ENCODE results near the gene LRFN5.
"Not testable (repeated sequence)": the region's sequence is repeated elsewhere in the genome, so short reads cannot be mapped to it uniquely, and the experiment has no call there.

LRFN5 gene

DNA sequence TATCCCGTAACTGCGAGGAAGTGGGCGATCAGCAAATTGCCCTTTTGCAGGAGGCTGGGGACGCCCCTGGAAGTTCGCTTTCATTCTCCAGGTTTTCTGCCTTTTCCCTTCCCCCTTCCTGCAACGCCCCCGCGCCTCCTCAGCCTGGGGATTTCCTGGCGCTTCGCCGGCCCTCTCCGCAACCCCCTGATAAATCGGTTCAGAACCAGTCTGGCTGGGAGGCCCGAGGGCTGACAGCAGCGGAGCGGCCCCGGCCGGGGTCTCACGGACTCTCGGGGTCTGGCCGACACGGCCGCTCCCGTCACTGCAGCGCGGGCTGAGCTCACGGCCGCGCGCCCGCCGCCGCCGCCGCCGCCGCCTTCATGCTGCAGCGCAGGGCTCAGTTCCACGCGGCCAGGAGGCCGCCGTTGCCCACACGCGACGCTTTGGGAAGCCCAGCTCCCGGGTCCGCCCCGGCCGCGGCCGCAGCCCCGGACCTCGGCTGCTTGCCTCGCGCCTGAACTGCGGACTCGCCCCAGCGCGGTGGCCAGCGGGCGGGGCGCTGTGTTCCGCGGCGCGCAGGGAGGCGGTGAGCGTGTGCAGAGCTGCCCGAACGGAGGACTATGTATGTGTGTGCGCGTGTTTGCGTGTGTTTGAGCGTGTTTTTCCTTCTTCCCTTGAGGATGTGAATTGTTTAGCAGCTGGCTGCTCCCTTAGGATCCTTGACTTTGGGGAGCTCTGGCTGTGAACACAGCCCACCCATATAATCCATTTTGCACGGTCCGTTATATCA lies at the start of gene LRFN5:
Gene LRFN5 (plus strand): TSS at position 345 of the 772 bp plus-strand sequence.
- Mint-ChIP-seq H3K9me3 (no peaks in the 10 kb centered on the region), H3K4me3 (peak within 1 kb of the TSS; percentile 68), H3K4me1 (ENCODE audit: low read depth) (peaks cover 54% of the 10 kb centered on the region), H3K27me3 (peaks cover 88% of the 10 kb centered on the region), H3K36me3 (ENCODE audit: low read depth) (no peaks in the 10 kb centered on the region), H3K27ac (no peak within 1 kb of the TSS)

DNA sequence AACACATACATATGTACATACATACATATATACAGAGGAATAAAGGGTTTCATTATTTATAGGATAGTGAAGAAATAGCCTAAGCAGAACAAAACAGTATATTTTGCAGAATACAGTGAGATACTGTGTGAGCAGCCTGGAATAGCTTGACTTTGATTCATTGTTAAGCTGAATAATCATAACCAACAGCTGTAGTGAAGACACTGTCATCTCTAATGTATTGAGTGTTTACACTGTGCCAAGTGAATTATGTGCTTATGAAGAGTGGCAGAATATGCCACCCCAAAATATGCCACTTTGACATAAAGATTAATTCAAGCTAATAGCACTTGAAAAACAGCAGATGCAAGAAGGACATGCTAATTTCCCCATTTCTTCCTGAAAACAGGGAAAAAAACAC lies 48.2 kb upstream of the LRFN5 start:
- no peak overlapping the region for H3K4me3 Mint-ChIP-seq
- no peaks in the 10 kb centered on the region for H3K4me1 Mint-ChIP-seq (ENCODE audit: low read depth)
- H3K27me3 Mint-ChIP-seq, result peaks cover 3% of the 10 kb centered on the region
- no peaks in the 10 kb centered on the region for H3K36me3 Mint-ChIP-seq (ENCODE audit: low read depth)
- no peaks in the 10 kb centered on the region for H3K9me3 Mint-ChIP-seq
- H3K27ac Mint-ChIP-seq, result no peak overlapping the region

DNA sequence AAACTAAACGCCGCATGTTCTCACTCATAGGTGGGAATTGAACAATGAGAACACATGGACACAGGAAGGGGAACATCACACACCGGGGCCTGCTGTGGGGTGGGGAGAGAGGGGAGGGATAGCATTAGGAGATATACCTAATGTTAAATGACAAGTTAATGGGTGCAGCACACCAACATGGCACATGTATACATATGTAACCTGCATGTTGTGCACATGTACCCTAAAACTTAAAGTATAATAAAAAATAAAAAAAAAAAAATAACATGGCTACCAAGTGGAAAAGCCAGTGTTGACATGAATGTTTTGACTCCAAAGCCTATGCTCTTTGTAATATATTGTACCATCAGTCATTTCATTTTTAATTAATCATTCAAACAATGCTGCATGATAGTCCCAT lies 39.8 kb upstream of the LRFN5 start:
- not testable (repeated sequence) for H3K36me3 Mint-ChIP-seq (ENCODE audit: low read depth); H3K4me3 Mint-ChIP-seq; H3K27me3 Mint-ChIP-seq; H3K27ac Mint-ChIP-seq; H3K4me1 Mint-ChIP-seq (ENCODE audit: low read depth); H3K9me3 Mint-ChIP-seq

DNA sequence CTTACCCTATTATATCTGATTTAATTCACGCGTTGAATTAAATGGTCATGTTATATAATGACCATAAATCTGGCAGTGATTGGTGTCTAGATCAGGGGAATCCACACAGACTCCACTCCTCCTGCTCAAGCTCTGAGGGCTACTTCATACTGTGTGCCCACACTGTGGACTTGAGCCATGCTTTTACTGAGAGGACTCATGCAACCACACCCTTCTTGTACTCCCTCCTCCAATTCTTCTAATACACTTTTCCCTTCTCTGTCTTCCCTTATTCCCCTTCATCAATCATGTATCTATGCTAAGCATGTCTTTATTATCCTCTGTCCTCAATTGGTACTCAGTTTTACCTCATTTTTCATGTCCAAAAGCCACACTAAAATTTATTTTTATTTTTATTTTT lies 37.7 kb upstream of the LRFN5 start:
- Mint-ChIP-seq H3K4me3 (no peak overlapping the region), H3K27ac (no peak overlapping the region), H3K4me1 (ENCODE audit: low read depth) (no peaks in the 10 kb centered on the region)

DNA sequence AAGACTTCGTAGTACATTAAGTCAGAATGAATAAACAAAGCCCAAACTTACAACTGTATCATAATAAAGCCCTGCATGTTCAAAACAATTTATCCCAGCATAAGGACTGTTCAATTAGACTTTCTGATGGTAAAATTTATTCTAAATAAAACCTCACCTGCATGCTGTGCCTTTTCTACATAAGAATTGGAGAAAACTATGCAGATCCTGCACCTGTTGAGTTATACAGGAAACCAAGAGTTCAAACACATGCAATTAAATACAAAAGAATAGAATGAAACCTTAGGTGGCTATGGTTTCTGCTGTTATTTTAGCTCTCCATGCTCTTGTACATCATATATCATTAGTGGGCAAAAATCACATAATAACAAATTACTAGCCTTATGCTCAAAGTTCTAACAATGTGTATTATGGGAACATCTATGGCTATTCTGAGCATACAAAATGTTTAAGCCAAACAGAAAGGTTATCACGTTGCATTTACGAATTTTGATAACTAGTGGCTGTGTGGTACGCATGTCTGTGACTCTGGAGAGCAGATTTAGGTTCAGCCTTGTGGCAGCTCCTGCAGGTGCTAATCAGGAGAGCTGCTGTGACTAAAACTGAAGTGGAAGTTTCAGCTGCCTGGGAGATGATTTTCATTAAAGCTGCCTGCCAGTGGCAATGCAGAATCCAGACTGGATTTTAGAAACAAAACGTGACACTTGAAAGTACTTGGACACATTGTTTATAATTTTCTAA lies 36.1 kb upstream of the LRFN5 start:
- Mint-ChIP-seq H3K9me3 (peaks cover 6% of the 10 kb centered on the region), H3K27ac (no peak overlapping the region), H3K27me3 (no peaks in the 10 kb centered on the region), H3K4me3 (no peak overlapping the region), H3K4me1 (ENCODE audit: low read depth) (no peaks in the 10 kb centered on the region), H3K36me3 (ENCODE audit: low read depth) (no peaks in the 10 kb centered on the region)

More for the DNA sequence above, 37.7 kb upstream of the LRFN5 start:
- Mint-ChIP-seq H3K36me3 (ENCODE audit: low read depth) (no peaks in the 10 kb centered on the region), H3K27me3 (no peaks in the 10 kb centered on the region), H3K9me3 (peaks cover 6% of the 10 kb centered on the region)

DNA sequence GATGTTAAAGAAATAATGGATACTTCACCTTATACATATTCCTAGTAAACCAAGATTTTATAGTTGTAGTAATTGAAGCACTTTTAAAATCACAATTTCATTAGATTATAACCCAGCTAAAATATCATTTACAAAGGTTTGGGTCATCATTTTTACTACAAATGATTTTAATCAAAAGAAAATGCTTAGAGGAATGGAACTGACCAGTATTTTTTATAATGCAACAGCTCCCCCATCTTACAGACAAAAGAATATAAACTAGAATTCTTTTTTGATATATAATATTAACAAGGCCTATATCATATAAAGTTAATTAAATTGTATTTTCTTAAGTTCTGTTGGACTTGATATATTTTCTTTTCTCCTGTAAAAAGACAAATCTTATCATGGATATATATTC lies 20.4 kb upstream of the LRFN5 start:
- Mint-ChIP-seq H3K36me3 (ENCODE audit: low read depth) (no peaks in the 10 kb centered on the region), H3K4me1 (ENCODE audit: low read depth) (no peaks in the 10 kb centered on the region), H3K27ac (no peak overlapping the region), H3K9me3 (no peaks in the 10 kb centered on the region), H3K27me3 (no peaks in the 10 kb centered on the region), H3K4me3 (no peak overlapping the region)

DNA sequence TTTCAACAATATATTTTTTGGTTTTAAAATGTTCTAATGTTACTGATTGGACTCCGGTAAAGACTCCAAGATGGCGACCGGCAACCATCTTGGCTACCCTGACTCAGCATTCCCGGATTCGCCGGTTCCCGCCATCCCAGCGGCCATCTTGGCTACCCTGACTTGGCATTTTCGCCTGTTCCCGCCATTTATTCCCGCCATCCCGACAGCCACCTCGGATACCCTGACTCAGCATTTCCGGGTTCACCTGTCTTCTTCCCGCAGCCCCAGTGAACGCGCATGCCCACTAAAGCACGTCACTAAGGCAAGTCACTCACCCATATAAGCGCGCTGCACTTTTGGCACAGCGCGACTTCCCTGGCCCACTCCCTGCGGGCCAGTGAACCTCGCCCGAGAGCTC lies 9.0 kb upstream of the LRFN5 start:
- no peak overlapping the region for H3K4me3 Mint-ChIP-seq
- H3K36me3 Mint-ChIP-seq (ENCODE audit: low read depth), result no peaks in the 10 kb centered on the region
- no peaks in the 10 kb centered on the region for H3K4me1 Mint-ChIP-seq (ENCODE audit: low read depth)
- no peaks in the 10 kb centered on the region for H3K9me3 Mint-ChIP-seq
- H3K27ac Mint-ChIP-seq, result no peak overlapping the region
- peaks cover 9% of the 10 kb centered on the region for H3K27me3 Mint-ChIP-seq

DNA sequence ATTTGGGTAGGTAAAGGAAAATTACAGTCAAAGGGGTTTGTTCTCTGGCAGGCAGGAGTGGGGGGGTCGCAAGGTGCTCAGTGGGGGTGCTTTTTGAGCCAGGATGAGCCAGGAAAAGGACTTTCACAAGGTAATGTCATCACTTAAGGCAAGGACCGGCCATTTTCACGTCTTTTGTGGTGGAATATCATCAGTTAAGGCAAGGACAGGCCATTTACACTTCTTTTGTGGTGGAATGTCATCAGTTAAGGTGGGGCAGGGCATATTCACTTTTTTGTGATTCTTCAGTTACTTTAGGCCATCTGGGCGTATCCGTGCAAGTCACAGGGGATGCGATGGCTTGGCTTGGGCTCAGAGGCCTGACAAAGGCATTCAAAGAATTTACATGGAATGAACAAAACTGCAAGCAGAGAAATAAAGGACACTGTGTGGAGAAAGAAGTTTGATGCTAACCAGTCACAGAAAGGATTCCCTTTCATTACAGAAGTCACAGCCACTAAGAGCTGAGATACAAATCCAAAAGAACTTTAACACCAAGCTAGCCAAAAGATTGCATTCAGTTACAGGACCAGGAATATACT lies 6.8 kb upstream of the LRFN5 start:
- H3K36me3 Mint-ChIP-seq (ENCODE audit: low read depth); H3K27ac Mint-ChIP-seq; H3K9me3 Mint-ChIP-seq; H3K4me1 Mint-ChIP-seq (ENCODE audit: low read depth); H3K4me3 Mint-ChIP-seq: not testable (repeated sequence)
- H3K27me3 Mint-ChIP-seq, result peaks cover 29% of the 10 kb centered on the region

DNA sequence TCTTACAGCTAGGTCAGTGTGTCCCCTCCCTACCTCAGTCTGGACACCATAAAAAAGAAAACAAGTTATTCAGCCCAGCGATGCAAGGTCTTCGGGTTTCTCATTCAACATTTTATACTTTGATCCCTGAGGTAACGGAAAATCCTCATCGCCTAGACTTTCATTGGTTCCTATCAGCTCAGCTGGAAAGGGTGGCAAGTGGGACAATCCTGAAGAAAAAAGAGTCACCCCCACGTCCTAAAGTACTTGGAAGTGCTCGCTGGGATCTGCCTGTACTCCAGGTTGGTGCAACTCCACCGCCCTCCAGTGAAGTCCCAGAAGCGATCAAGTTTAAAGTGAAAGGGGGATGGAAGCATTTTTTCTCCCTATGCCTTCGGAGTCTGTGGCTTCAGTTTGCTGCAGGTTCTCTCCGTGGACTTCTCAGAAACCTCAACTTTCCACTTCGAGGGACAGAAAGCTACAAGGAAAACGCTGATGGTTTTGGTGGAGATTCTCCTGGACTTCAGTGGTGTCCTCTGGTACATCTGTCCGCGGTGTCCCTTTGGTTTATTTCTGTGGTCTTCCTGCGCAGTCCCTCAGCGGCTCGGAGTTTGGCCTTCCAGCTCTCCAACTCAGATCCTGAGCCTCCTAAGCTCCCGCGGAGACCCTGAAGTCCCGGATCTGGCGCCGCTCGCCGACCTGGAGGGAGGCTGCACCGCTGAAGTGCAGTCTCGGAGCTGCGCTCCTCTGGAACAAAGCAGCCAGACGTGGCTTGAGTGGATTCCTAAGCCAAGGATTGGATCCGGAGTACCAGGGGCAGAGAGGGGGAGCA lies 1.8 kb upstream of the LRFN5 start:
- Mint-ChIP-seq H3K4me1 (ENCODE audit: low read depth) (peaks cover 49% of the 10 kb centered on the region), H3K36me3 (ENCODE audit: low read depth) (no peaks in the 10 kb centered on the region), H3K27ac (no peak overlapping the region), H3K4me3 (no peak overlapping the region), H3K9me3 (no peaks in the 10 kb centered on the region), H3K27me3 (peaks cover 74% of the 10 kb centered on the region)

DNA sequence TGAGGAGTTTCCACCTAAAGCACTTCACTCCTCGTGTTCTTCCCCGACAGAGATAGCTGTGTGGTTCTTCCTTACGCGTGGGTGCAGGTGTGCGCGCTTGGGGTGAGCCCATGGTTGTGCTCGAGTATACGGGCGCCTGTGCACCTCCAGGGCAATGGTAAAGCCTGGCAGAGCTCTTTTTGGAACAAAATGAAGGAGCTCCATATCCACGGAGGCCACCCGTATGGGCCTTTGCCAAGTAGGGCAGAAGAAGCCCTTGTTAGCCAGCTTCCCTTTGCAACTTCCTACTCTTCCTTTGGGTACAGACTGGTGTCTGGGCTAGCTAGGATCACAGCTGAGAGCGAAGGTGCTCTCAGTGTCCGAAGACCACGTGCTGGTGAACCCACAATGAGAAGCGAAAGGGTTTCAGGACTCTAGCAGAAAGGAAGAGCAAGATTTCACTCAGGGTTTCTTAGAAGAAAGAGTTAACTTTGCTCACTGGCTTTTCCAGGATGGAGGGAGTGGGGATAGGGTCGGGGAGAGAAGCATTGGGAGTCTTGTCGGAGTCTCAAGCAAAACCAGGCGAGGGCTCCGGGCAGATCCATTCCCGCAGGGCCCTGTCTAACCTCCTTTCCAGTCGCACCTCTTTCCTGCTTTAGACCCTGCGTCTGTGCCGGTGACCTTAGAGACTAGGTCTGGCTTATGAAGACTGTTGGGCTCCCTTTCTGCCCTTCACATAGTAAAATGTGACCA lies 960 bp upstream of the LRFN5 start:
- Mint-ChIP-seq H3K27ac (no peak overlapping the region), H3K4me1 (ENCODE audit: low read depth) (peaks cover 54% of the 10 kb centered on the region)

DNA sequence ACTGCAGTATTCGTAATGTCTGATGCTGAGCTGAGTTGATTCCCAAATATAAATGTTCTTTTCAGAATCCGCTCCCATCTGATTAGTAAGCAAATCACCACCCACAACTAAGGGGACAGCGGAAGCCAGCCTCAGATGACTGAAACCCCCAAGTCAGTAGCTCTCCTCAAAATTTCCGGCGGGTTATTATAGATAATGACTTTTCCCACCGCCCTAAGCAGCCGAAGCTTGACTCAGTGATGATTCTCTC lies 469 bp upstream of the LRFN5 start:
- Mint-ChIP-seq H3K4me1 (ENCODE audit: low read depth) (peaks cover 54% of the 10 kb centered on the region), H3K9me3 (no peaks in the 10 kb centered on the region), H3K36me3 (ENCODE audit: low read depth) (no peaks in the 10 kb centered on the region), H3K27ac (no peak overlapping the region), H3K27me3 (peaks cover 82% of the 10 kb centered on the region), H3K4me3 (peak overlapping the region; percentile 35)

More for the DNA sequence above, 960 bp upstream of the LRFN5 start:
- Mint-ChIP-seq H3K27me3 (peaks cover 79% of the 10 kb centered on the region), H3K36me3 (ENCODE audit: low read depth) (no peaks in the 10 kb centered on the region), H3K9me3 (no peaks in the 10 kb centered on the region), H3K4me3 (peak overlapping the region; percentile 35)

DNA sequence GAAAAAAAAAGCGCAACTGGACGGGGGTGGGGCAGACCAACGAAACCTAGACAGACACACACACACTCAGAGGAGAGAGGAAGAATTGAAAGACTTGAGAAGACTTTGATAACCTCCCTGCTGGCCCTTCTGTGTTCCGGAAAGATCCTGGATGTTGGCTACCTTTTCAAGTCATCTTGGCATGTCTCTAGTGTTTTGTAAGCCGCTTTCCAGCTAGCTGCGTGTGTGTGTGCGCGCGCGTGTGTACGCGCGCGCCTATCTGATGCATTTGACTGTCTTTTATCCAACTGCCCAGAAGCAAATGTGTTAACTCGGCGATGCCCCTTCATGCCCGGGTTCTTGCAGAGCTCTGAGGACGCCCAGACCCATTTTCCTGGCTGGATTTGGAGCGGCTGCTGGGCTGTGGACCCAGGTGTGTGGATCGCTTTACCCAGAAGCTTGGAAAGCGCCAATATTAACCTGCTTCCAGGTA lies 664 bp downstream of the LRFN5 start:
- peaks cover 90% of the 10 kb centered on the region for H3K27me3 Mint-ChIP-seq
- H3K9me3 Mint-ChIP-seq, result no peaks in the 10 kb centered on the region
- no peak overlapping the region for H3K27ac Mint-ChIP-seq
- no peaks in the 10 kb centered on the region for H3K36me3 Mint-ChIP-seq (ENCODE audit: low read depth)
- H3K4me1 Mint-ChIP-seq (ENCODE audit: low read depth), result peaks cover 54% of the 10 kb centered on the region
- peak overlapping the region; percentile 68 for H3K4me3 Mint-ChIP-seq

DNA sequence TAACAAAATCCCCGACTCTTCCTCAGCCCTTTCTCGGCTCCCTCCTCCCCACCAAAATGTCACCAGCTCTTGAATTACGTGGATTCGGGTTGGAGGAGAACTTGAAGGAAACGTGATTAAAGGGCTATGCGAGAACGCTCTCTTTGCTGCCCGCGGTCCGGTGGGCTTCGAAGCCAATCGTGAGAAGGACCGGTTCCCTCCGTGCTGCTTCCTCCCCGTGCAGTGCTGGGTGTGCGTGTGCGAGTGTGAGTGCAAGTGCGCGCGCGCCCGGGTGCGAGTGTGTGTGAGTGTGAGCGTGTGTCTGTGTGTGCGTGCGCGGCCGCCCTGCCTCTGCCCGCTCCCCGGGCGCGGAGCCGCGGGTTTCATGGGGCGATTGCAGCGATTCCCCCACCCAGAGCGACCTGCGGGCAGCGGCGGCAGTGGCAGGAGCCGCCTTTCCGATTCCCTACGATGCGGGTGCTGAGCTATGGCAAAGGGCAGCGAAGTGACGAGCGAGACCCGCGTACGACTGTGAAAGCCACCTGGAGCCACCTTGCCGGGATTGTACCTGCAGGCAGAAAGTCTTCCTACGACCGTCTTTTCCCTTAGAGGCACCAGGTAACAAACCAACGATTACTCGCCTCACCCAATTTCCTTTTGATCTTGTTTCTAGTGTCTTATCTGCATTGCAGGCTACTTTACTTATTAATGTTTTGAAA lies 1.4 kb downstream of the LRFN5 start:
- Mint-ChIP-seq H3K27ac (no peak overlapping the region), H3K4me3 (peak overlapping the region; percentile 68), H3K9me3 (no peaks in the 10 kb centered on the region), H3K4me1 (ENCODE audit: low read depth) (peaks cover 54% of the 10 kb centered on the region), H3K27me3 (peaks cover 83% of the 10 kb centered on the region), H3K36me3 (ENCODE audit: low read depth) (no peaks in the 10 kb centered on the region)
